Glutamatergic neuron (in vitro differentiated cells): ENCODE measurements around the gene UTRN. TPM values are rescaled to one million over a fixed set of nuclear protein-coding genes. Genes with fewer than 3 reads are reported as not detected.

Experiments used
- DNase-seq: peaks from one replicate; pipeline ENCODE4 v3.0.0; 2022
- H3K27ac Mint-ChIP-seq: one replicate; pipeline ENCODE4 v1.8.0; 2020; ENCODE audit warnings: mild to moderate bottlenecking, mixed read lengths, inconsistent platforms; ENCODE audit not compliant: unreplicated experiment
- H3K27me3 Mint-ChIP-seq: one replicate; pipeline ENCODE4 v1.8.0; 2020; ENCODE audit warnings: mild to moderate bottlenecking, moderate library complexity, mixed read lengths, inconsistent platforms; ENCODE audit not compliant: unreplicated experiment
- H3K36me3 Mint-ChIP-seq: one replicate; pipeline ENCODE4 v1.8.0; 2020; ENCODE audit warnings: mild to moderate bottlenecking, mixed read lengths, inconsistent platforms; ENCODE audit not compliant: unreplicated experiment
- H3K4me1 Mint-ChIP-seq: one replicate; pipeline ENCODE4 v1.8.0; 2020; ENCODE audit warnings: mild to moderate bottlenecking, low read depth, mixed read lengths, inconsistent platforms; ENCODE audit not compliant: unreplicated experiment
- H3K4me3 Mint-ChIP-seq: one replicate; pipeline ENCODE4 v1.8.0; 2020; ENCODE audit warnings: mild to moderate bottlenecking, mixed read lengths, inconsistent platforms; ENCODE audit not compliant: unreplicated experiment
- H3K9me3 Mint-ChIP-seq: one replicate; pipeline ENCODE4 v1.8.0; 2020; ENCODE audit warnings: mild to moderate bottlenecking, moderate library complexity, mixed read lengths, inconsistent platforms; ENCODE audit not compliant: unreplicated experiment
- total RNA-seq: library from RNA; stranded (reverse); fragmentation: NEBNext Ultra II Directional; extraction: Animal tissue kit (Norgen Biotek cat#: 25700); gene quantifications from one replicate; pipeline ENCODE4 v1.2.1, GENCODE V29; 2021; ENCODE audit not compliant: unreplicated experiment
- TF ChIP-seq, protein P1 (sequence below): fragments of 200-600 bp; sonication (generic); IDR thresholded peaks from one replicate; pipeline ENCODE4 v1.5.0; 2021; ENCODE audit not compliant: partially characterized antibody, unreplicated experiment

UTRN gene
- total RNA-seq, 1 donor from 2014 or later = 24.3 TPM

- Mint-ChIP-seq H3K36me3 (no peaks in the 10 kb centered on the region), H3K27ac (no peak overlapping the region), H3K27me3 (no peaks in the 10 kb centered on the region), H3K9me3 (no peaks in the 10 kb centered on the region), H3K4me1 (no peaks in the 10 kb centered on the region), H3K4me3 (no peak overlapping the region)
- DNase-seq = no peak
- TF ChIP-seq, protein P1, sequence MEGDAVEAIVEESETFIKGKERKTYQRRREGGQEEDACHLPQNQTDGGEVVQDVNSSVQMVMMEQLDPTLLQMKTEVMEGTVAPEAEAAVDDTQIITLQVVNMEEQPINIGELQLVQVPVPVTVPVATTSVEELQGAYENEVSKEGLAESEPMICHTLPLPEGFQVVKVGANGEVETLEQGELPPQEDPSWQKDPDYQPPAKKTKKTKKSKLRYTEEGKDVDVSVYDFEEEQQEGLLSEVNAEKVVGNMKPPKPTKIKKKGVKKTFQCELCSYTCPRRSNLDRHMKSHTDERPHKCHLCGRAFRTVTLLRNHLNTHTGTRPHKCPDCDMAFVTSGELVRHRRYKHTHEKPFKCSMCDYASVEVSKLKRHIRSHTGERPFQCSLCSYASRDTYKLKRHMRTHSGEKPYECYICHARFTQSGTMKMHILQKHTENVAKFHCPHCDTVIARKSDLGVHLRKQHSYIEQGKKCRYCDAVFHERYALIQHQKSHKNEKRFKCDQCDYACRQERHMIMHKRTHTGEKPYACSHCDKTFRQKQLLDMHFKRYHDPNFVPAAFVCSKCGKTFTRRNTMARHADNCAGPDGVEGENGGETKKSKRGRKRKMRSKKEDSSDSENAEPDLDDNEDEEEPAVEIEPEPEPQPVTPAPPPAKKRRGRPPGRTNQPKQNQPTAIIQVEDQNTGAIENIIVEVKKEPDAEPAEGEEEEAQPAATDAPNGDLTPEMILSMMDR = no peak
These were observed 34.9 kb upstream of the UTRN start for GRCh38 chr6:144250276-144250675.

DNA sequence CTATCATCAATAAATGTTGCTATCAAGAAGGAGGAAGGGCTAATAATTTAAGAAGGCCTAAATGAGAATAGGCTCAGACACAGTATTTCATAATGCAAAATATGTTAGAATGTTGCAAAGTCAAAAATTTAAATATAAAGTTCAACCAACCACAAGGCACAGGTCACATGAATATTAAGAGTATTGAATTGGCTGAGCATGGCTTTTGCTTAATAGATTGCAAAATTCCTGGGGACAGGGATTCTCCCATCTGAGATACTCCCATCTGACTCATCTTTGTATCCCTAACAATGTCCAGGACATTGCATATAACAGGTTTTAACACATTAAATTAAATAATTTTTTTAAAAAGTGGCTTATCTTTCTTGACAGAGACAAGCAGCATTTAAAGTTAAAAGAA lies 32.9 kb upstream of the UTRN start:
- no peaks in the 10 kb centered on the region for H3K36me3 Mint-ChIP-seq
- no peaks in the 10 kb centered on the region for H3K4me1 Mint-ChIP-seq
- no peaks in the 10 kb centered on the region for H3K27me3 Mint-ChIP-seq
- TF ChIP-seq, protein P1 = no peak
- DNase-seq = no peak
- H3K9me3 Mint-ChIP-seq = no peaks in the 10 kb centered on the region
- H3K4me3 Mint-ChIP-seq = no peak overlapping the region
- H3K27ac Mint-ChIP-seq = no peak overlapping the region

DNA sequence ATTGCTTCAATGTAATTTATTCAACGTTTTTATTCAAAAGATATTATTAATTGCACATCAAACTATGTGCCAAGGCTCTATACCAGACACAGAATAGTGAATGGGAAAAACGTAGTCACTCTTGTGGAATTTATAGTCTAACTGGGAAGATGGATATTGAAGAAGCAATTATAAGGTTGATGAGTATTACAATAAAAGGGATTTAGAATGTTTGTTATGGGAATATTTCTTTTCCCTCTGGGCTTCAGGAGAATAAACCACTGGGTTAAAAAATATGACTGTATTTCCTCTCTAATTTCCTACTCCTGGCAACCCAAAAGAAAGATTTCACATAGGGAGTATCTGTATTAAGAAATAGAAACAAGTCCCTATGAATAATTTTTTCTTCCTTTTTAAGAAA lies 25.1 kb upstream of the UTRN start:
- no peak for DNase-seq
- Mint-ChIP-seq H3K9me3 (no peaks in the 10 kb centered on the region), H3K36me3 (no peaks in the 10 kb centered on the region), H3K27me3 (no peaks in the 10 kb centered on the region), H3K4me3 (no peak overlapping the region), H3K4me1 (no peaks in the 10 kb centered on the region), H3K27ac (no peak overlapping the region)
- TF ChIP-seq, protein P1 = no peak

DNA sequence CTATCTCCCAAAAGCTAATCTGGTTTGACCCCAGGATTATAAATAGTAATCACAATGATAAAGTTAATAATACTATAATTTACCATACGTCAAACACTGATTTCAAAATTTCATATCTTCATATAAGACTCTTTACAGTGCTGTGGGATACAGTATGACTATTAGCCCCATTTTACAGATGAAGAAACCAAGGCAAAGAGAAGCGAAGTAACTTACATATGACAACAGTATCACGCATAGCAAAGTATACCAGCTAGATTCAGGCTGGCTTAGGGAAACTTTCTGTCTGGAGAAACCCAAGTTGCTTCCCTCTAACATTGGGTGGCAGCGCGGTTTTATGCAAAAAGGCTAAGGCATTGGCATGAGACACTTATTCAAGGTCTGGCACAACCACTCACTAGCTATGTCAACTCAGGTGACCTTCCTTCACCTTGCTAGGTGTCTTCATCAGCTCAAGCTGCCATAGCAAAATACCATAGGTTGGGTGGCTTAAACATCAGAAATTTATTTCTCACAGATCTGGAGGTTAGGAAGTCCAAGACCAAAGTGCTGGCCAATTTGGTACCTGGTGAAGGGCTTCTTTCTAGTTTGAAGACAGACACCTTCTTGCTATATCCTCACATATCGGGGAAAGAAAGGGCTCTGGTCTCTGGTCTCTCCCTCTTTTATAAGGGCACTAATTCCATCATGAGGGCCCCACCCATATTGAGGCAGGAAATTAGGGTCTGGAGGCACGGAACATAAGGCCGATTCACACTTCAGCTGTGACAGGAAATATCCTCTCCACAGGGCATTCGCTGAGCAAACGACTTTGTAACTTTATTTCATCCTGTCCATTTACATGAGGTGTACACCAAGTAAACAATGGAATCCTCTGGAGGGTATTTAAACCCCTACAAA lies 22.4 kb upstream of the UTRN start:
- Mint-ChIP-seq H3K9me3 (no peaks in the 10 kb centered on the region), H3K27me3 (no peaks in the 10 kb centered on the region), H3K27ac (no peak overlapping the region), H3K36me3 (no peaks in the 10 kb centered on the region), H3K4me3 (no peak overlapping the region), H3K4me1 (peaks cover 3% of the 10 kb centered on the region)
- TF ChIP-seq, protein P1 = no peak
- DNase-seq = no peak

DNA sequence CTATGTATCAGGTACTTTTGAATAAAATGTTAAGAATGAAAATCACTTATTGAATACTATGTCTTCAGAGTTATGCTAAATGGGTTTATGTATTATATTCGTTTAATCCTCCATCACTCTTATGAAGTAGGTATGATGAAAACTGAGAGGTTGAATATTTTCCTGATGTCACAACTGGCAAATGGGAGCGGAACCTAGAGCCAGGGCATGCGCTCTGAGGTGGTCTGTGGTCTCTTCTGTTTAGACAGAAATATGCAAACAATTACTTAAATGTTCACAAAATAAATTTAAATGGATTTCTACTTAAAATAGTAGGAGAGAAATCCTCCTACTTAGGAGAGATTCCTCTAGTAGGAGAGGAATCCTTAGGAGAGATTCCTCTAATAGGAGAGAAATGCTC lies 21.3 kb upstream of the UTRN start:
- Mint-ChIP-seq H3K4me3 (no peak overlapping the region), H3K36me3 (no peaks in the 10 kb centered on the region), H3K4me1 (peaks cover 3% of the 10 kb centered on the region), H3K9me3 (no peaks in the 10 kb centered on the region), H3K27me3 (no peaks in the 10 kb centered on the region), H3K27ac (no peak overlapping the region)
- DNase-seq = no peak
- TF ChIP-seq, protein P1 = no peak
